ENCODE measurements around the gene NUP93. TPM values are rescaled to one million over a fixed set of nuclear protein-coding genes. Genes with fewer than 3 reads are reported as not detected.

The NUP93 gene
- polyA plus RNA-seq, 1 donor (not counting 4 experiments of a cell fraction or from before 2014, with no cell fraction given), result 74.1 TPM

DNA sequence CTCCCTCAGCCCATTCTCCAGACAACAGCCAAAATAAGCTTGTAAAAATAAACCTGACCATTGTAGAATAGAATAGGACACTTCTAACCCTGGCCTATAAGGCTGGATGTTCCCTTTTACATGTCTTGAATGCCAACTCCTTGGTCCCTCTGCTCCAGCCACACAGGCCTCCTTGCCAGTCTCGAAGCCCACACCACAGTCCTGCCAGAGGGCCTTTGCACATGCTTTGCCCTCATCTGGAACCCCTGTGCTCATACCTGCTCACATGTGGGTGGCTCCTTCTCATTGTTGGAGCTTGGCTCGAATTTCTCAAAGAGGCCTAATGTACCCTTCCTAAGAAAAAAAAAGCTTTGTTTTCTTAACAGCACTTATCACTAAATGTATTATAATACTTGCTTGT is 129.7 kb downstream of the NUP93 start:
- no peaks in the 10 kb centered on the region for H3K79me2 ChIP-seq (ENCODE audit: control insufficient read depth, insufficient read depth, low read length)
- TF ChIP-seq EZH2 (IDR thresholded peaks at IDR 0.05; ENCODE audit: low read length), result no peak
- TF ChIP-seq, protein P1, sequence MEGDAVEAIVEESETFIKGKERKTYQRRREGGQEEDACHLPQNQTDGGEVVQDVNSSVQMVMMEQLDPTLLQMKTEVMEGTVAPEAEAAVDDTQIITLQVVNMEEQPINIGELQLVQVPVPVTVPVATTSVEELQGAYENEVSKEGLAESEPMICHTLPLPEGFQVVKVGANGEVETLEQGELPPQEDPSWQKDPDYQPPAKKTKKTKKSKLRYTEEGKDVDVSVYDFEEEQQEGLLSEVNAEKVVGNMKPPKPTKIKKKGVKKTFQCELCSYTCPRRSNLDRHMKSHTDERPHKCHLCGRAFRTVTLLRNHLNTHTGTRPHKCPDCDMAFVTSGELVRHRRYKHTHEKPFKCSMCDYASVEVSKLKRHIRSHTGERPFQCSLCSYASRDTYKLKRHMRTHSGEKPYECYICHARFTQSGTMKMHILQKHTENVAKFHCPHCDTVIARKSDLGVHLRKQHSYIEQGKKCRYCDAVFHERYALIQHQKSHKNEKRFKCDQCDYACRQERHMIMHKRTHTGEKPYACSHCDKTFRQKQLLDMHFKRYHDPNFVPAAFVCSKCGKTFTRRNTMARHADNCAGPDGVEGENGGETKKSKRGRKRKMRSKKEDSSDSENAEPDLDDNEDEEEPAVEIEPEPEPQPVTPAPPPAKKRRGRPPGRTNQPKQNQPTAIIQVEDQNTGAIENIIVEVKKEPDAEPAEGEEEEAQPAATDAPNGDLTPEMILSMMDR (optimal IDR thresholded peaks at IDR 0.05 in 1 of 3, IDR thresholded peaks at IDR 0.05 in 1 of 3, conservative IDR thresholded peaks at IDR 0.05 in 1 of 3; ENCODE audit: extremely low read depth in 1 of 3, insufficient read depth in 2 of 3, low read length in 3 of 3), result no peak
- H3K9ac ChIP-seq (ENCODE audit: control insufficient read depth, extremely low read depth, insufficient read depth, low read length), result no peak overlapping the region
- H3K4me3 ChIP-seq (ENCODE audit: control insufficient read depth in 2 of 3, extremely low read depth in 1 of 3, insufficient read depth in 2 of 3, low read depth in 1 of 3, low read length in 3 of 3), result no peak overlapping the region
- DNase-seq (ENCODE audit: low read depth, low spot score) (no peak), FAIRE-seq (no peak)
- peaks cover 6% of the 10 kb centered on the region for H3K4me1 ChIP-seq (ENCODE audit: control insufficient read depth, extremely low read depth, insufficient read depth, low read length)
- H3K4me2 ChIP-seq (ENCODE audit: control insufficient read depth, extremely low read depth, insufficient read depth, low read depth, low read length), result no peak overlapping the region
- no peaks in the 10 kb centered on the region for H3K27me3 ChIP-seq (ENCODE audit: control insufficient read depth, extremely low read depth, insufficient read depth, low read length)
- no peaks in the 10 kb centered on the region for H3K9me1 ChIP-seq (ENCODE audit: control insufficient read depth, extremely low read depth, insufficient read depth, low read length)
- H3K9me3 ChIP-seq (ENCODE audit: control insufficient read depth, low read depth, low read length), result no peaks in the 10 kb centered on the region
- no peaks in the 10 kb centered on the region for H4K20me1 ChIP-seq (ENCODE audit: control insufficient read depth, extremely low read depth, insufficient read depth, low read length)
- no peak overlapping the region for H2AFZ ChIP-seq (ENCODE audit: control insufficient read depth, low read length)
- no peak overlapping the region for H3K27ac ChIP-seq (ENCODE audit: control insufficient read depth, insufficient read depth, low read length)
- dilution Hi-C loops (cut with MboI; ENCODE audit: extremely low pct_ligation_motif_present, low sequenced_read_pairs), result loop anchor here (25.0 kb wide), 1 partner anchor 97 kb away; no protein-coding TSS in a partner anchor
- H3K36me3 ChIP-seq (ENCODE audit: control insufficient read depth in 2 of 2, extremely low read depth in 1 of 2, insufficient read depth in 2 of 2, low read length in 2 of 2), result no peaks in the 10 kb centered on the region

DNA sequence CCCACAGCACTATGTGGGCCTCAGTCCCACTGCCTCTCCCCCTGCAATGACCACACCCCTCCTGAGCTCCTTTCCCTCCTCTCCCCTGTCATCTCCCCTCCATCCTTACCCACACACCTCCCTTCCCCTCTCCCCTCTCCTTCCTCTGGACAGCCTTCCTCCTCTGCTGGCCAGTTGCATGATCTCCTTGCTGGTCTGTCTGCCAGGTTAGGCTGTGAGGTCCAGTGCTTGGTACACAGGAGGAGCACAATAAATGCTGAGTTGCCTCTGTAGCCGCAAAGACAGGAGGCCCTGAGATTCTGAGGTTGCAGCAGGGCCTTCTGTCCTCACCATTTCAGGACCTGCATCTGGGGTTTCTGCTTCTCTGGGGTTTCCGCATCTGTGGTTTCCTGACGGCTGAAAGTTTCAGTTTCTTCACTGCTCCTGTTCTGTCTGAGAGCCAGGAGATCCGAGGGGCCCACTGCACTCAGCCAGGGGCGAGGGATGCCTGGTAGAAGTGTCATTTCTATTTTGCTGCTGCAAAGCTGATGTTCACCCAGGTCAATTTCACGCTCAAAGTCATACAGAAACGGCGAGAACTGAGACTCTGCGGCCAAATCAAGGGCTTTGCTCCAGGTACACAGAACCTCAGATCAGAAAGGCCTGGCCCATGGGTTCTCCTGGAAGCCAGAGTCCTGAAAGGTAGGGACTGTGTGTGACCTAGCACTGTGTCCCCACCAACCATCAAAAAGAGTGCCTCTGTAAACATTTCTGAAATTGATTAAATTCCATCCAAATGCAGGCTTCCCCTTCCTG is 130.5 kb downstream of the NUP93 start:
- Histone ChIP-seq H3K4me3 (ENCODE audit: control insufficient read depth in 2 of 3, extremely low read depth in 1 of 3, insufficient read depth in 2 of 3, low read depth in 1 of 3, low read length in 3 of 3) (no peak overlapping the region), H3K27me3 (ENCODE audit: control insufficient read depth, extremely low read depth, insufficient read depth, low read length) (no peaks in the 10 kb centered on the region), H2AFZ (ENCODE audit: control insufficient read depth, low read length) (no peak overlapping the region), H3K9me1 (ENCODE audit: control insufficient read depth, extremely low read depth, insufficient read depth, low read length) (no peaks in the 10 kb centered on the region), H3K27ac (ENCODE audit: control insufficient read depth, insufficient read depth, low read length) (no peak overlapping the region), H3K9ac (ENCODE audit: control insufficient read depth, extremely low read depth, insufficient read depth, low read length) (no peak overlapping the region), H3K4me1 (ENCODE audit: control insufficient read depth, extremely low read depth, insufficient read depth, low read length) (peaks cover 6% of the 10 kb centered on the region), H3K4me2 (ENCODE audit: control insufficient read depth, extremely low read depth, insufficient read depth, low read depth, low read length) (no peak overlapping the region), H3K36me3 (ENCODE audit: control insufficient read depth in 2 of 2, extremely low read depth in 1 of 2, insufficient read depth in 2 of 2, low read length in 2 of 2) (no peaks in the 10 kb centered on the region), H3K9me3 (ENCODE audit: control insufficient read depth, low read depth, low read length) (no peaks in the 10 kb centered on the region), H4K20me1 (ENCODE audit: control insufficient read depth, extremely low read depth, insufficient read depth, low read length) (no peaks in the 10 kb centered on the region), H3K79me2 (ENCODE audit: control insufficient read depth, insufficient read depth, low read length) (no peaks in the 10 kb centered on the region)
- dilution Hi-C loops (cut with MboI; ENCODE audit: extremely low pct_ligation_motif_present, low sequenced_read_pairs), result loop anchor here (25.0 kb wide), 1 partner anchor 98 kb away; no protein-coding TSS in a partner anchor
- DNase-seq (ENCODE audit: low read depth, low spot score) (no peak), FAIRE-seq (no peak)
- TF ChIP-seq EZH2 (IDR thresholded peaks at IDR 0.05; ENCODE audit: low read length), result no peak
- TF ChIP-seq, protein P1 (optimal IDR thresholded peaks at IDR 0.05 in 1 of 3, IDR thresholded peaks at IDR 0.05 in 1 of 3, conservative IDR thresholded peaks at IDR 0.05 in 1 of 3; ENCODE audit: extremely low read depth in 1 of 3, insufficient read depth in 2 of 3, low read length in 3 of 3), result no peak

Data from keratinocyte (primary cell).